Keratinocyte (primary cell): Measurements from ENCODE around the gene EGFLAM. TPM values are rescaled to one million over a fixed set of nuclear protein-coding genes. Genes with fewer than 3 reads are reported as not detected.

Experiments
- DNase-seq: peaks from one replicate; pipeline ENCODE4 v3.0.0-alpha.2; 2011; ENCODE audit warnings: low read depth, missing footprints, low spot score
- FAIRE-seq: peaks from 2 replicates; lab custom pipeline; 2011; peaks lifted over from hg19 to GRCh38; lab: Jason Lieb, UNC
- H2AFZ ChIP-seq: 2 replicates; pipeline ENCODE4 v1.6.0; 2012; ENCODE audit warnings: low read length, control low read depth, inconsistent platforms; ENCODE audit not compliant: control insufficient read depth
- H3K27ac ChIP-seq: 2 replicates; pipeline ENCODE4 v1.5.1; 2011; ENCODE audit warnings: low read length; ENCODE audit not compliant: control insufficient read depth, insufficient read depth
- H3K27me3 ChIP-seq: 3 replicates; pipeline ENCODE4 v1.6.0; 2011; ENCODE audit warnings: low read length; ENCODE audit not compliant: control insufficient read depth, insufficient read depth; ENCODE audit errors: extremely low read depth
- H3K36me3 ChIP-seq, 2 experiments: 2 replicates in 1 of 2; 3 replicates in 1 of 2; pipeline ENCODE4 v1.5.1; 2011; ENCODE audit warnings: low read length in 2 of 2, mild to moderate bottlenecking in 1 of 2; ENCODE audit not compliant: control insufficient read depth in 2 of 2, insufficient read depth in 2 of 2; ENCODE audit errors: extremely low read depth in 1 of 2
- H3K4me1 ChIP-seq: 3 replicates; pipeline ENCODE4 v1.5.1; 2011; ENCODE audit warnings: low read length; ENCODE audit not compliant: control insufficient read depth, insufficient read depth; ENCODE audit errors: extremely low read depth
- H3K4me2 ChIP-seq: 3 replicates; pipeline ENCODE4 v1.6.0; 2011; ENCODE audit warnings: low read depth, low read length; ENCODE audit not compliant: control insufficient read depth, insufficient read depth; ENCODE audit errors: extremely low read depth
- H3K4me3 ChIP-seq, 3 experiments: fragments of 200-600 bp in 1 of 3; sonication (generic) in 1 of 3; 2 replicates in 2 of 3; 3 replicates in 1 of 3; pipeline ENCODE4 v1.5.1; 2011 to 2016; ENCODE audit warnings: low read length in 3 of 3, mild to moderate bottlenecking in 3 of 3, control low read depth in 2 of 3, inconsistent platforms in 1 of 3, low read depth in 1 of 3, mixed read lengths in 1 of 3, mixed run types in 1 of 3, moderate library complexity in 1 of 3; ENCODE audit not compliant: control insufficient read depth in 2 of 3, insufficient read depth in 2 of 3; ENCODE audit errors: extremely low read depth in 1 of 3
- H3K79me2 ChIP-seq: 2 replicates; pipeline ENCODE4 v1.6.0; 2012; ENCODE audit warnings: low read length; ENCODE audit not compliant: control insufficient read depth, insufficient read depth
- H3K9ac ChIP-seq: 3 replicates; pipeline ENCODE4 v1.6.0; 2011; ENCODE audit warnings: low read length; ENCODE audit not compliant: control insufficient read depth, insufficient read depth; ENCODE audit errors: extremely low read depth
- H3K9me1 ChIP-seq: 3 replicates; pipeline ENCODE4 v1.6.0; 2011; ENCODE audit warnings: low read length; ENCODE audit not compliant: control insufficient read depth, insufficient read depth; ENCODE audit errors: extremely low read depth
- H3K9me3 ChIP-seq: 2 replicates; pipeline ENCODE4 v1.5.1; 2012; ENCODE audit warnings: low read depth, low read length; ENCODE audit not compliant: control insufficient read depth
- H4K20me1 ChIP-seq: 3 replicates; pipeline ENCODE4 v1.6.0; 2011; ENCODE audit warnings: low read length; ENCODE audit not compliant: control insufficient read depth, insufficient read depth; ENCODE audit errors: extremely low read depth
- CTCF ChIP-seq, 3 experiments: IDR thresholded peaks in 1 of 3; conservative IDR thresholded peaks in 1 of 3; optimal IDR thresholded peaks in 1 of 3; 2 replicates in 2 of 3; 3 replicates in 1 of 3; pipeline versions ENCODE3 to v1.5.1; 2011; ENCODE audit warnings: low read length in 3 of 3, mild to moderate bottlenecking in 3 of 3, moderate library complexity in 2 of 3, control low read depth in 1 of 3, inconsistent platforms in 1 of 3; ENCODE audit not compliant: insufficient read depth in 2 of 3; ENCODE audit errors: extremely low read depth in 1 of 3
- EZH2 ChIP-seq: IDR thresholded peaks from one replicate; pipeline ENCODE4 v1.6.1; 2012; ENCODE audit warnings: inconsistent platforms, mild to moderate bottlenecking, low read length, moderate library complexity
- dilution Hi-C: fragments of 300-500 bp; cut with MboI; formaldehyde crosslinking; loops from one replicate; pipeline ENCODE4 v1.7.0; 2020; ENCODE audit warnings: low sequenced_read_pairs; ENCODE audit not compliant: extremely low pct_ligation_motif_present
- polyA plus RNA-seq, 5 experiments: library from polyadenylated mRNA; depleted of rRNA in 3 of 5; stranded (reverse) in 3 of 5; stranded (forward) in 1 of 5; unstranded in 1 of 5; fragments of >200 nt; gene quantifications; 1 replicate in 1 of 5; 2 replicates in 3 of 5; 3 replicates in 1 of 5; pipeline versions ENCODE4 v1.2.1 to v1.2.3, GENCODE V29; 2011 to 2012; ENCODE audit warnings: missing spikeins in 2 of 5, low read depth in 1 of 5, low replicate concordance in 1 of 5

EGFLAM gene
- polyA plus RNA-seq, 1 donor (not counting 4 experiments of a cell fraction or from before 2014, with no cell fraction given) = not detected

GRCh38 chr5:38445374-38446028 is 187.1 kb downstream of the EGFLAM start:
- dilution Hi-C loops = loop anchor here (10.0 kb wide), 1 partner anchor 359 kb away; no protein-coding TSS in a partner anchor
- DNase-seq = no peak
- Histone ChIP-seq H3K4me2 (no peak overlapping the region), H3K79me2 (no peaks in the 10 kb centered on the region), H3K9me1 (no peaks in the 10 kb centered on the region), H2AFZ (no peak overlapping the region), H3K27ac (no peak overlapping the region), H3K9ac (no peak overlapping the region), H3K36me3 (no peaks in the 10 kb centered on the region), H3K4me3 (peak overlapping the region in 1 of 3 experiments; percentile 25), H3K4me1 (no peaks in the 10 kb centered on the region), H3K9me3 (no peaks in the 10 kb centered on the region), H3K27me3 (no peaks in the 10 kb centered on the region), H4K20me1 (no peaks in the 10 kb centered on the region)
- FAIRE-seq = no peak
- no peak for TF ChIP-seq CTCF (optimal IDR thresholded peaks at IDR 0.05 in 1 of 3, IDR thresholded peaks at IDR 0.05 in 1 of 3, conservative IDR thresholded peaks at IDR 0.05 in 1 of 3; ENCODE audit: extremely low read depth in 1 of 3, insufficient read depth in 2 of 3, low read length in 3 of 3)

GRCh38 chr5:38446029-38446522 is 187.7 kb downstream of the EGFLAM start:
- Histone ChIP-seq H2AFZ (no peak overlapping the region), H3K36me3 (no peaks in the 10 kb centered on the region), H3K4me1 (no peaks in the 10 kb centered on the region), H3K27me3 (no peaks in the 10 kb centered on the region), H3K9me1 (no peaks in the 10 kb centered on the region), H3K27ac (no peak overlapping the region), H3K9ac (no peak overlapping the region), H3K4me2 (no peak overlapping the region), H3K9me3 (no peaks in the 10 kb centered on the region), H4K20me1 (no peaks in the 10 kb centered on the region), H3K79me2 (no peaks in the 10 kb centered on the region), H3K4me3 (peak overlapping the region in 1 of 3 experiments; percentile 25)
- dilution Hi-C loops = loop anchor here (10.0 kb wide), 1 partner anchor 359 kb away; no protein-coding TSS in a partner anchor
- TF ChIP-seq EZH2 (no peak), CTCF (optimal IDR thresholded peaks at IDR 0.05 in 1 of 3, IDR thresholded peaks at IDR 0.05 in 1 of 3, conservative IDR thresholded peaks at IDR 0.05 in 1 of 3; ENCODE audit: extremely low read depth in 1 of 3, insufficient read depth in 2 of 3, low read length in 3 of 3) (no peak)
- DNase-seq (no peak), FAIRE-seq (no peak)
